Measurements from ENCODE around the gene GALC.

GALC gene

GRCh38 chr14:87896393-87897380 lies 96.3 kb downstream of the GALC start:
- Histone ChIP-seq H3K27ac (ENCODE audit: low read depth, low read length) (no peak overlapping the region), H3K9ac (ENCODE audit: low read length in 5 of 5) (no peak overlapping the region), H3K36me3 (ENCODE audit: control insufficient read depth in 5 of 5, insufficient read depth in 5 of 5, low read length in 5 of 5) (no peaks in the 10 kb centered on the region), H3K4me1 (ENCODE audit: control insufficient read depth in 5 of 5, insufficient read depth in 5 of 5, low read length in 5 of 5) (no peaks in the 10 kb centered on the region), H3K4me3 (ENCODE audit: low read depth in 1 of 5, low read length in 5 of 5) (no peak overlapping the region), H3K27me3 (ENCODE audit: control insufficient read depth in 5 of 5, insufficient read depth in 4 of 5, low read length in 5 of 5) (peaks cover 0 to 2% (median 0%) of the 10 kb centered on the region in 5 donors), H3K9me3 (ENCODE audit: control insufficient read depth in 5 of 5, low read length in 5 of 5) (no peaks in the 10 kb centered on the region)

DNA sequence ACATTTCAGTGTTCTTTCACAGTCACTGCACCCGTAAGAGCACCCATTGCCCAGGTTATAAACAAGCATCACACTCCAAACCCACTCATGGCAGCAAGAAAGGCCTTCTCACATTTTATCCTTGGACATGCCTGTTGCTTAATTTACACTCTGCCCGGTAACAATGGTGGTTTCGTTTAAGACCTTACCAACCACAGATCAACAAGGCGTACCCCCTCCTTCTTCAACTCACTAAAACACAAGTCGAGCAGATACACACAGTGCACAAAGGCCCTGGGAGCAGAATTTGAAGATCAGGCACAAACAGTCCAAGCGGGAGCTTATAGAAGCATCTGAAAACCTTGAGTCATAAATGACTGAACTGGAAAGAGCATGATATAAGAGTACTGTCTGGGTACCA lies 98.1 kb downstream of the GALC start:
- H3K9me3 ChIP-seq (ENCODE audit: control insufficient read depth in 5 of 5, low read length in 5 of 5): no peaks in the 10 kb centered on the region
- no peaks in the 10 kb centered on the region for H3K4me1 ChIP-seq (ENCODE audit: control insufficient read depth in 5 of 5, insufficient read depth in 5 of 5, low read length in 5 of 5)
- no peaks in the 10 kb centered on the region for H3K36me3 ChIP-seq (ENCODE audit: control insufficient read depth in 5 of 5, insufficient read depth in 5 of 5, low read length in 5 of 5)
- no peak overlapping the region for H3K9ac ChIP-seq (ENCODE audit: low read length in 5 of 5)
- H3K4me3 ChIP-seq (ENCODE audit: low read depth in 1 of 5, low read length in 5 of 5): no peak overlapping the region
- no peak overlapping the region for H3K27ac ChIP-seq (ENCODE audit: low read depth, low read length)
- H3K27me3 ChIP-seq (ENCODE audit: control insufficient read depth in 5 of 5, insufficient read depth in 4 of 5, low read length in 5 of 5): no peaks in the 10 kb centered on the region

GRCh38 chr14:87892763-87893162 lies 100.2 kb downstream of the GALC start:
- Histone ChIP-seq H3K36me3 (ENCODE audit: control insufficient read depth in 5 of 5, insufficient read depth in 5 of 5, low read length in 5 of 5) (no peaks in the 10 kb centered on the region), H3K4me3 (ENCODE audit: low read depth in 1 of 5, low read length in 5 of 5) (no peak overlapping the region), H3K4me1 (ENCODE audit: control insufficient read depth in 5 of 5, insufficient read depth in 5 of 5, low read length in 5 of 5) (no peaks in the 10 kb centered on the region), H3K9ac (ENCODE audit: low read length in 5 of 5) (no peak overlapping the region), H3K27me3 (ENCODE audit: control insufficient read depth in 5 of 5, insufficient read depth in 4 of 5, low read length in 5 of 5) (no peaks in the 10 kb centered on the region), H3K27ac (ENCODE audit: low read depth, low read length) (no peak overlapping the region), H3K9me3 (ENCODE audit: control insufficient read depth in 5 of 5, low read length in 5 of 5) (no peaks in the 10 kb centered on the region)

DNA sequence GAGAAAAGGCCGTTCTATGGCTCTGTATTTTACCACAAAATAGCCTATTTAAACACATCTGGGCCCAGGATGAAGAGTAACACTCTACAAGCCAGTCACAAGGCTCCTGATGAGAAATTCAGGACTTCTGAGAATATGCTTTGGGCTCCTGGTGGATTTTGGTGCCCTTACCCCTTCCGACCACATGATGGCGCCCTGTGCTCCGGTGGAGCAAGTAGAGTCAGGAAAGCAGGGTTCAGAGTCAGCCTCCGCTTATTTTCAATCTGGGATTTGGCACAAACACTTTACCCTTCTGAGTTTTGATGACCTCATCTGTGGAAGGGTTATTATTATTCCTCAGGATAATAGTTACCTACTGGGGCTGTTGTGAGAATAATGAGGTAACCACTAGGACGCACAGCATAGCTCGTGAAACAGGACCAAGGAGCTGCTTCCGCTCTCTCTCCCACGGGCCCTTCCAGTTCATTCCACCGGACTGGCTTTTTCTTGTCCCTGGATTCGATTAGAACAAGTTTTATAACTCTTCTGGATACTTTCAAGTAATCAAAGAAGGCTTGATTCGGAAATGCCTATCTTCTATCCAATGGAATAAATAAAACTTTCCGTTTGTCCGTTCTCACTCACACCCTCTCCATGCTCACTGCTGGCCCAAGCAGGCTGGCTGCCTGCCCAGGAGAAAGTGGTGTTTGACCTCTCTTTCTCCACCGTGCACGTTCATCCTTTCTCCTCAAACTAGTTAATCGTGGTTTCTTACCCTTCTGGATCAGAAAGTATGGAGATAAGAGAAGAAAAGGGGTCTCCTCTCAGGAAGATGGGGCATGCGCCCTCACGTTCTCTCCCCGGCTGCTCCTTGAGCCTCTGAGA lies 104.6 kb downstream of the GALC start:
- no peaks in the 10 kb centered on the region for H3K27me3 ChIP-seq (ENCODE audit: control insufficient read depth in 5 of 5, insufficient read depth in 4 of 5, low read length in 5 of 5)
- no peaks in the 10 kb centered on the region for H3K4me1 ChIP-seq (ENCODE audit: control insufficient read depth in 5 of 5, insufficient read depth in 5 of 5, low read length in 5 of 5)
- no peaks in the 10 kb centered on the region for H3K36me3 ChIP-seq (ENCODE audit: control insufficient read depth in 5 of 5, insufficient read depth in 5 of 5, low read length in 5 of 5)
- peak overlapping the region in 2 of 5 donors; percentile 43 to 48 for H3K9ac ChIP-seq (ENCODE audit: low read length in 5 of 5)
- peak overlapping the region in 3 of 5 donors; percentile 40 to 67 (median 45) for H3K4me3 ChIP-seq (ENCODE audit: low read depth in 1 of 5, low read length in 5 of 5)
- no peaks in the 10 kb centered on the region for H3K9me3 ChIP-seq (ENCODE audit: control insufficient read depth in 5 of 5, low read length in 5 of 5)
- H3K27ac ChIP-seq (ENCODE audit: low read depth, low read length): no peak overlapping the region

DNA sequence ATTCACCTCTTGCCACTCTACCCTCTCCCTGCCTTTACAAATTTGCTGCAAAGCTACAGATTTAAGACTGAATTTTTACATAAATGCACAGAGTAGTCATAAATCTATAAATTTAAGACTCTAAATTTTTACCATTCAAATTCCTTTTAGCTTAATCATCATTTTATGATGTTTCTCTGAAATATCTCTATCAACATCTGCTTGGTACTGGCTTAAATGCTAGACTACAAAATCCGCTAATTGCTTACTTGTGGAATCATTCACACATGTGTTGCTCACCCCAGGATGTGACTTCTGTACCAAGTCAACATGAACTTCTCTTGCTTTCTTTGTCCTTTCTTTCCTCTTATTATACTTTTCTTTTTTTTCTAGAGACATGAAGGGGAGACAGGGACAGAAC lies 109.2 kb downstream of the GALC start:
- no peak overlapping the region for H3K9ac ChIP-seq (ENCODE audit: low read length in 5 of 5)
- no peaks in the 10 kb centered on the region for H3K36me3 ChIP-seq (ENCODE audit: control insufficient read depth in 5 of 5, insufficient read depth in 5 of 5, low read length in 5 of 5)
- no peak overlapping the region for H3K4me3 ChIP-seq (ENCODE audit: low read depth in 1 of 5, low read length in 5 of 5)
- H3K27ac ChIP-seq (ENCODE audit: low read depth, low read length): no peak overlapping the region
- no peaks in the 10 kb centered on the region for H3K27me3 ChIP-seq (ENCODE audit: control insufficient read depth in 5 of 5, insufficient read depth in 4 of 5, low read length in 5 of 5)
- H3K9me3 ChIP-seq (ENCODE audit: control insufficient read depth in 5 of 5, low read length in 5 of 5): no peaks in the 10 kb centered on the region
- no peaks in the 10 kb centered on the region for H3K4me1 ChIP-seq (ENCODE audit: control insufficient read depth in 5 of 5, insufficient read depth in 5 of 5, low read length in 5 of 5)

All from subcutaneous abdominal adipose tissue (tissue), 5 donors.